HG02938 (cell line): ENCODE results near the gene GSTM3.
"Not testable (repeated sequence)": the region's sequence is repeated elsewhere in the genome, so short reads cannot be mapped to it uniquely, and the experiment has no call there.

Experiments used
- ATAC-seq: cut with Tn5 transposase; IDR thresholded peaks from one replicate; pipeline ENCODE4 v1.9.1; 2021; ENCODE audit warnings: mild to moderate bottlenecking, moderate library complexity; ENCODE audit not compliant: unreplicated experiment

Gene GSTM3

DNA sequence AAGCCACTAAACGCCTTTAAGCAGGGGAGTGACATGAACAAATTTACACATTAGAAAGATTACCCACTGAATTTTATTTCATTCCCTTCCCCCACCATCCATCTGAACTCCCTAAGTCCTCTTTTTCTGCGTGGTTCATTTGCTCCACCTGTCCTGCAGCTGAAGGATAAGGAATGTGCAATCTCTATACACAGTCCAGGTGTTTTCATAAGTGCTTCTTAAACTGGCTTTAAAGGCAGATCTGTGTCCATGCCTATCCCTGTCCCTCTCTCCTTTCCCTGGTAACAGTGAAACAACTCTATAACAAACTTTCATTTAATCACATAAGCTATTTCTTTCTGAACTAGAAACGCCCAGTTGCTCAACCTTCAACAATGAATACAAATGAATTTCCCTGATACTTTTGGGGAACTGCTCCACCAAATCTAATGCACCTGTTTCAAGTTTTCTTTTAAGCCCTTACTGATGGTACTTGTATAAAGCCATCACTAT is 8.4 kb downstream of the GSTM3 start:
- ATAC-seq = no peak

GRCh38 chr1:109730666-109731065 is 10.2 kb downstream of the GSTM3 start:
- no peak for ATAC-seq

DNA sequence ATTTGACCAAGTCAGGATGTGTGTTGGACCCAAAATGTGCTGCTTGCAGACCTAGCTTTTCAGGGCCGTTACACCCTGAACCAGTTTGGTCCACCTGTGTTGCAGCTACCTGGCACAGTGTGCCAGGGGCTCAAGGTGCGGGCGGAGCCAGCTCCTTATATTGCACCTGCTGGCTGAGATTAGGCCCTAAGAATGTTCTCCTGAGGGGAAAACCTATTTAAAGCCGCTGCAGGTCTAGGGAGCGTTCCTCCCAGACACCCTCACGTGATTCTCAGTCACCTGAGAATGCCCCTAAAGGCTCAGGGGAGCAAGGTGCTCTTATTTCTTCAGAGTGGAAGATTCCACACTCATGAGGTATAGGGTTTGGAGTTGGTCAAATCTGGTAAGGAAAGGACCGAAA is 12.0 kb downstream of the GSTM3 start:
- ATAC-seq = no peak

DNA sequence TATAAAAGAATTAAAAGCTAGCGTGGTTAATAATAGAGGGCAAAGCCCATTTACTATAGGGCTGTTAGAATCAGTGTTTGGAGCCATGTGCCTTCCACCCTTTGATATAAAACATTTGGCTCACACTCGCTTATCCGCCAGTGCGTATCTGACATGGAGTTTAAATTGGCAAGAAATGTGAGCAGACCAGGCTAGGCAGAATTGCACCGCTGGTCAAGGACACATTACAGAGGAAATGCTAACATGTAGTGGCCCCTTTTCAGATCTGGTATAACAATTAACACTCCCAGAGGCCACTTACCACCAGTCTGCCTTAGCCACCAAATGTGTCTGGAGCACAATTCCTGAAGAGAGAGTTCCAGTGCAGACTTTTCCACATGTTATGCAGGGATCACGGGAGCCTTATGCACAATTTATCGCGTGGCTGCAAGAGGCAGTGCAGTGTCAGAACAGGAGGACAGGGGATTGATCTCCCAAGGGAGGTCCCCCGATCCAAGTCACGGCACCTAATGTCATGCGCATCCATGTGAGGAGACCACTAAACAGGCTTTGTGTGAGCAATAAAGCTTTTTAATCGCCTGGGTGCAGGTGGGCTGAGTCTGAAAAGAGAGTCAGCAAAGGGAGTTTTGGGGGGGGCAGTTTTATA is 14.0 kb downstream of the GSTM3 start:
- ATAC-seq = no peak

DNA sequence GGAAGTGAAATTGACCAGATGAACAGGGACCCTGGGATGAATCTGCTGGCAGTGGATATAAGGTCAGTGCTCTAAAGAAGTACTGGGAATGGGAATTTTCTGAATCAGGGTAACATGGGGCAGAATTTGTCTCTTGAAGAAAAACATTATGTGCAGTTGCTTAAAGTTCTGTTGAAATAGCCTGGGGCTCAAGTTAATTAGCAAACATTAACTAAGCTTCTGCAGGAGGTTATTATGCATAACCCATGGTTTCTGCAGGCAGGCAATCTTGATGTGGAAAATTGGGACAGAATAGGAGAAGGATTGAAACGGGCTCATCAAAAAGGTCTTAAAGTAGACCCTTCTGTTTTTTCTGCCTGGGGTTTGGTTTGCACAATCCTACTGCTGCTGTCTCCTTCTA is 14.8 kb downstream of the GSTM3 start:
- ATAC-seq = no peak

GRCh38 chr1:109725510-109725909 is 15.3 kb downstream of the GSTM3 start:
- no peak for ATAC-seq

DNA sequence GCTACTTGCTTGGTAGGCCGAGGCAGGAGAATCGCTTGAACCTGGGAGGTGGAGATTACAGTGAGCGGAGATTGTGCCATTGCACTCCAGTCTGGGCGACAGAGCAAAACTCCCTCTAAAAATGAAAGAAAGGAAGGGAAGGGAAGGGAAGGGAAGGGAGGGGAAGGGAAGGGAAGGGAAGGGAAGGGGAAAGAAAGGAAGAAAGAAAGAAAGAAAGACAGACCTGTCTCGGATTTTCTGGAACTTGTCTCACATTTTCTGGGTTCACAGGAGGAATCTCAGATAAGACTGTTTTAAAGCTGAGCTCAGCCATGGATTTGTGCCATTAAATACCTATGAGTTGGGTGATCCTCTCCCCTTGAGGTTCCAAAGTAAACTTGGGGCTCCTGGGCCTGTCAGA is 15.9 kb downstream of the GSTM3 start:
- ATAC-seq = no peak

DNA sequence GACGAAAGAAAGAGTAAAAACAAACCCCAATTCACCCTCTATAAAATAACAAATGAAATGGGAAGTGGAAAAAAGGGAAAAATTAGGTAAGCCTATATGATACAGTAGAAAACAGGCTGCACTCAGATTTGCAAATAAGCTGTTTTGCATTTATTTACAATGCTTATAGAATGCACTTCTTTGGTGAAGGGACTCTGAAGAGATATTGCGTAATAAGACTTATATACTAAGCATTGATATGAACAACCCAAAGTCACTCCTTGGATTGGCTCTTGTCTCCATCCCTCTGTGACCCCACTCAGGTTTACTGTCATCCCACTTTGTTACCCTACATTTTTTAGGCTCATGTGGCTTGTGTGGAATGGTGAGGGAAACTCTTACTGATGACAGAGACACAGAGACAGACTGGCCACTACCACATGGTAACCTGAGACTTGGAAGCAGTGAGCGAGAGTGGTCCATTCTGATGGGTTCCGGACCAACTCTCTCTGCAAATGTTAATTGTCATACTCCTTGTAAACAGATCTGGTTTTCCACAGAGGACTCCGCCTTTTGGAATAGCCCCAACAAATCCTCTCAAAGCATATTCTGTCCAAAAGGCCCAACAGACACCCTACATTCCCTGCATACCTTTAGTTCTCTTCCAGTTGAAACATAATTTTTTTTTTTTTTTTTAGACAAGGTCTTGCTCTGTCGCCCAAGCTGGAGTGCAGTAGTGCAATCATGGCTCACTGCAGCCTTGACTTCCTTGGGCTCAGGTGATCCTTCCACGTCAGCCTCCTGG is 17.7 kb downstream of the GSTM3 start:
- no peak for ATAC-seq

DNA sequence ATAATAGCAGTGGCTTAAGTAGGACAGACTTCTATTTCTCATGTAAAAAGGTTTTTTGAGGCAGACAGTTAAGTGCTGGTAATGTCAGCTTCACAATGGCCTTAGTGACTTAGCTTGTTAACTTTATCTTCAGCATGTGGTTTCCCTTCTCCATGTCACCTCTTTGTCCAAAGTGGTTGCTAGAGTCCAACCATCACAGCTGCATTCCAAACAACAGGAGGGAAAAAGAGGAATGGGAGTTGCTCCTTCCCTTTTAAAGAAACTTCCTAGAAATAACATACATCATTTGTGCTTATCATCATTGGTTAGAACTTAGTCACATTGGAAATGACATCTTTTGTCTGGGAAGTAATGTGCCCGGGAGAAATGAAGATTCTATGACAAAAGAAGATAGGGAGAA is 18.9 kb downstream of the GSTM3 start:
- ATAC-seq = no peak

DNA sequence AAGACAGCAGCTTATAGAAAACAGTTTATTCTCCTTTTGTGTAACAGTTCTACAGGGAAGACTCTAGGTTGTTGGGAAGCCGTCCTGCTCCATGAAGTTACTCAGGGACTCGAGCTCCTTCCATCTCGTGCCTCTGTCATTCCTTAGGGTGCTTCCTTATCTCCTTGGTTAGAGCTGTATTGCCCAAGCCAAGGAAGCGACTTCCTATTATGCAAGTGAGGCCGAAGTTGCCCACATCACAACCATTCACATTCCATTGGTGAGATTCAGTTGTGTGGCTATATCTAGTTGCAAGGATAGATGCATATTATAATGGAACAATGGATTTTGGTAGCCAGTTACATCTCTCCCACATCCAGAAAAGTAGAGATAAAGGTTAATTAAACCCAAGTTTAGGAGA is 19.8 kb downstream of the GSTM3 start:
- ATAC-seq = no peak

GRCh38 chr1:109719337-109719837 is 21.5 kb downstream of the GSTM3 start:
- ATAC-seq = no peak

DNA sequence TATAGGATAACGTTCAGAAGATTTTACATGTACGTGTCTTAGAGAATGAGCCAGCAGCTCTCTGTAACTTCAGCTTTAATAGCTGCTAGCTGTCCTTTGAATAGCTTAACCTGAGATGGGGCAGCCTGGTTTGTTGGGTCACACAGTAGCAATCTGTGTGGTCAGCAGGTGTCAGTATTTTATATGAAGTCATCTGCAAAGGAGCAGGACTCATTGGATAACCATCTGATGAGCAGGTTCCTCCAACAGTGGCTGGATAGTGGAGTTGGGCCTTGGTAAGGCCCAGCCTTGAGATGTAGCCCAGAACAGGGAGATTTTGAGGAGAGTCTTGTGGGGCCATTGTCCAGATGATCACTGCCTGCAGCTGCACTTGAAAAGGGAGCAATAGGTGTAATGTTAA is 22.3 kb downstream of the GSTM3 start:
- no peak for ATAC-seq

GRCh38 chr1:109717729-109718128 is 23.1 kb downstream of the GSTM3 start:
- no peak for ATAC-seq

DNA sequence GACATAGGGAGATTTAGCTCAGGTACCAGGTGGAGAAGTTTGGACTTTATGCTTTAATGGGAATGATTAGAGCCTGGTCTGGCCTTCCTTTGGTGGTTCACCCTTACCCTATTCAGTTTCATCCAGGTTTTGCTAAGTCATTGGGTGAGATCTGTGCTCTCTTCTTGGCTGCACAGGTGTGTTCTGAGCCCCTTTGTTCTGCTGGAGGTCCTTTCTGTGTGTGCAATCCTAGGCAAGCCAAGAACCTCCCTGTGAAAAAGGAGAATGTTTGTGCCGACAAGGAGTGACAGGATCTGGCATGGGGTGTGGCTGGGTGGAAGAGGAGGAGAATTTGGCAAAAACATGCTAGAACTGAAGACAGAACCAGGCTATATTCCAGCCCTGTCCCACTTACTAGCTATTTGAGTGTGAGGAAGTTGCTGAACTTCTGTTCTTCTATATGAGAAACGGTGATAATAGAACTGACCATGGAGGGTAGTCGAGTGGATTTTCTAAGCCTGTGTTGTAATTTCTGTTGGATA is 24.2 kb downstream of the GSTM3 start:
- no peak for ATAC-seq

DNA sequence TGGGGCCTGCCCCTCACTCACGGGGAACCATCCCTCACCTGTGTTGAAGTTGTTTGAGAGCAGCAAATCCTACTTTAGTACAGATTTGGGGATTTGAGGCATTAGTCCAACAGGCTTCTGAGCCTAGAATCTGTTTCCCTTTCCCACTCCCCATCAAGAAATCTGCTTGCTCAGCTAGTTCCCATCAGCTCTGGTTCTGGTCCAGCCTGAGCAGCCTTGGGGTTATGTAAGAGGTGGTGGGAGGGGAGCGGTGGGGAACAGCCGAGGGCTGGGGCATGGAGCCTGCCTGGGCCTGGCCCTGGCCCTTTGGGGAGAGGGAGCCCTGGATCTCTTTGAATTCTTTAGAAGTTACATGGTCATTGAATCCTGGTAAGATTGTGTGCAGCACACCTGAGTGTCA is 24.7 kb downstream of the GSTM3 start:
- ATAC-seq = no peak

GRCh38 chr1:109714661-109715372 is 26.0 kb downstream of the GSTM3 start:
- no peak for ATAC-seq

GRCh38 chr1:109713636-109714035 is 27.2 kb downstream of the GSTM3 start:
- ATAC-seq = no peak

DNA sequence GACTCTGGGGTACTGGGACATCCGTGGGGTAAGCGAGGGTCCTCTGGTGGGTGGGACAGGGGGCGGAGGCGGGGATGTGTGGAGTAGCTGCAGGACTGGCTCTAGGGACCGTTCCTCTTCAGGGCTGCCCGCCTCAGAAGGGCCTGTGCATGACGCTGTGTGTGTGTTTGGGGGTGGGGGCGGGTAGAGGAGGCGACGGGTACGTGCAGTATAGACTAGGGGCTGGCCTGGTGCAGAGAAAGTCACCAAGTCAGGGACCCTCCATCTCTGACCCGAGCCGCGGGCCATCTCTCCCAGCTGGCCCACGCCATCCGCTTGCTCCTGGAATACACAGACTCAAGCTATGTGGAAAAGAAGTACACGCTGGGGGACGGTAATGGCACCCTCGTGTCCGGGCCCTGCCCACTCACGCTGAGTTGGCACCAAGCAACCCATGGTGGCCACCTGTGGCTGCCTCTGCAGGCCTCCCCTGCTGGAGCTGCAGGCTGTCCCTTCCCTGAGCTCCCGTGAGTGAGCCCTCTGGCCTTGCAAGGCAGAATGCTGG is 28.4 kb downstream of the GSTM3 start:
- ATAC-seq = no peak

- not testable (repeated sequence) for ATAC-seq
These were observed 29.1 kb downstream of the GSTM3 start, which contains the start of gene GSTM5 for GRCh38 chr1:109711593-109712320. Gene GSTM5 (plus strand): TSS chr1:109712251. CDS start chr1:109712313, 62 bp downstream.

DNA sequence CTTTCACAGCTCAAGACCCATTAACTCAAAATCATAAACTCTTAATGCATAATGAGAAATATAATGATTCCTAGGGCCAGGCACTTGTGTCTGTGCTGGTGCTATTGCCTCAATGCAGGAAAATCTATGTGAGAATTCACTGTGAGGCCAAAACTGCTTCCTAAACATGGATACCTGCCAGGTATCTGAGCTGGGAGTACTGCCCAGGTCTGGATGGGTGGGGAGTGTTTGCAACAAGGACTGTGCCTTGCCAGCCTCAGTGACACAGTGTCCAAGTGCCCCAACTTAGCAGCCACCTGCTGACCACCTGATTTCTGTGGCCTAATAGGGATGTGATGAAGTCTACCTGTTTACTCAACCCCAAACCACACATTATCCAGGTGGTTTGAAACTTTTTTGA is 31.0 kb downstream of the GSTM3 start:
- not testable (repeated sequence) for ATAC-seq
